B cell (primary cell): Measurements from ENCODE around the gene ADAMTS2. TPM values are rescaled to one million over a fixed set of nuclear protein-coding genes. Genes with fewer than 3 reads are reported as not detected.

Source experiments
- ATAC-seq: fragments of 200-7000 bp; cut with Tn5 transposase; one replicate; pipeline ENCODE4 v1.10.0; 2021; ENCODE audit warnings: low read depth, mild to moderate bottlenecking, moderate number of reproducible peaks, moderate library complexity
- CTCF ChIA-PET: fragments of 350-600 bp; sonication (Branson Sonifier 250); formaldehyde crosslinking; loops from one replicate; lab custom pipeline; 2021; ENCODE audit warnings: antibody characterized with exemption, inconsistent platforms; lab: Charles Lee
- POLR2A ChIA-PET: fragments of 350-600 bp; sonication (Branson Sonifier 250); formaldehyde crosslinking; loops from one replicate; lab custom pipeline; 2021; ENCODE audit warnings: antibody characterized with exemption; lab: Charles Lee
- DNase-seq: peaks from one replicate; pipeline ENCODE4 v3.0.0; 2013
- H2AFZ ChIP-seq: 2 replicates; pipeline ENCODE4 v1.6.1; 2012; ENCODE audit warnings: mild to moderate bottlenecking, low read depth, low read length; ENCODE audit not compliant: insufficient read depth, poor library complexity, severe bottlenecking
- H3K27ac ChIP-seq, 2 donors: 1 replicate in 1 of 2; 2 replicates in 1 of 2; pipeline ENCODE4 v1.5.1; 2012 to 2013; ENCODE audit warnings: low read length in 2 of 2, mild to moderate bottlenecking in 2 of 2, moderate library complexity in 1 of 2
- H3K27me3 ChIP-seq, 4 experiments: fragments of 200-600 bp in 1 of 4; sonication (generic) in 1 of 4; replicated peaks in 1 of 4; 1 replicate in 2 of 4; 2 replicates in 2 of 4; pipeline versions ENCODE4 v1.6.1 to v1.7.0; 2013 to 2016; ENCODE audit warnings: low read length in 3 of 4, mild to moderate bottlenecking in 2 of 4, mixed read lengths in 1 of 4, moderate library complexity in 1 of 4; ENCODE audit not compliant: insufficient read depth in 4 of 4, control insufficient read depth in 3 of 4; ENCODE audit errors: control extremely low read depth in 1 of 4
- H3K36me3 ChIP-seq, 2 experiments: replicated peaks in 1 of 2; 1 replicate in 1 of 2; 2 replicates in 1 of 2; pipeline versions ENCODE4 v1.6.1 to v1.7.1; 2013; ENCODE audit warnings: low read length in 1 of 2; ENCODE audit not compliant: insufficient read depth in 2 of 2, control insufficient read depth in 1 of 2; ENCODE audit errors: control extremely low read depth in 1 of 2, extremely low read depth in 1 of 2
- H3K4me1 ChIP-seq, 2 donors: fragments of 200-600 bp in 1 of 2; sonication (generic) in 1 of 2; 1 replicate in 1 of 2; 2 replicates in 1 of 2; pipeline versions ENCODE4 v1.5.1 to v1.6.1; 2013 to 2017; ENCODE audit warnings: low read length in 2 of 2; ENCODE audit not compliant: control insufficient read depth in 2 of 2, insufficient read depth in 2 of 2
- H3K4me2 ChIP-seq: replicated peaks from 2 replicates; pipeline ENCODE3; 2012; ENCODE audit warnings: mild to moderate bottlenecking, low read depth, low read length; ENCODE audit not compliant: poor library complexity, severe bottlenecking
- H3K4me3 ChIP-seq, 5 experiments: fragments of 200-600 bp in 1 of 5; sonication (generic) in 1 of 5; 1 replicate in 3 of 5; 2 replicates in 2 of 5; pipeline versions ENCODE4 v1.5.1 to v1.7.0; 2011 to 2016; ENCODE audit warnings: low read length in 4 of 5, mild to moderate bottlenecking in 4 of 5, low read depth in 2 of 5, control low read depth in 1 of 5, moderate library complexity in 1 of 5; ENCODE audit not compliant: insufficient read depth in 1 of 5; ENCODE audit errors: control extremely low read depth in 1 of 5, extremely low read depth in 1 of 5
- H3K79me2 ChIP-seq: fragments of 200-600 bp; sonication (generic); one replicate; pipeline ENCODE4 v1.6.0; 2016; ENCODE audit warnings: low read length; ENCODE audit not compliant: control insufficient read depth, insufficient read depth
- H3K9ac ChIP-seq: fragments of 200-600 bp; sonication (generic); 2 replicates; pipeline ENCODE4 v1.6.1; 2017; ENCODE audit warnings: mild to moderate bottlenecking, low read length, moderate library complexity
- H3K9me3 ChIP-seq, 3 donors: one replicate each; pipeline versions ENCODE4 v1.6.1 to v1.7.1; 2013; ENCODE audit warnings: low read length in 2 of 3; ENCODE audit not compliant: control insufficient read depth in 2 of 3, insufficient read depth in 1 of 3; ENCODE audit errors: control extremely low read depth in 1 of 3
- H4K20me1 ChIP-seq: 2 replicates; pipeline ENCODE4 v1.6.0; 2012; ENCODE audit warnings: mild to moderate bottlenecking, low read length; ENCODE audit not compliant: insufficient read depth, control insufficient read depth, poor library complexity, severe bottlenecking
- H3K27ac Mint-ChIP-seq: one replicate; pipeline ENCODE4 v1.8.0; 2021; ENCODE audit warnings: mixed read lengths
- H3K27me3 Mint-ChIP-seq: one replicate; pipeline ENCODE4 v1.8.0; 2021; ENCODE audit warnings: mixed read lengths
- H3K4me1 Mint-ChIP-seq: one replicate; pipeline ENCODE4 v1.8.0; 2021; ENCODE audit warnings: mixed read lengths
- H3K4me3 Mint-ChIP-seq: one replicate; pipeline ENCODE4 v1.8.0; 2021; ENCODE audit warnings: mixed read lengths
- H3K9me3 Mint-ChIP-seq: one replicate; pipeline ENCODE4 v1.8.0; 2022; ENCODE audit warnings: mixed read lengths; ENCODE audit not compliant: insufficient read depth
- EZH2 ChIP-seq: IDR thresholded peaks from 2 replicates; pipeline ENCODE4 v1.6.1; 2012; ENCODE audit warnings: borderline replicate concordance, low read depth, mild to moderate bottlenecking, moderate library complexity, low read length; ENCODE audit not compliant: insufficient read depth, poor library complexity, severe bottlenecking
- WGBS: methylation state at CpG from one replicate; pipeline ENCODE4 v1.1.5; 2013; ENCODE audit warnings: missing lambda C conversion rate; ENCODE audit not compliant: insufficient coverage; 5-methylcytosine and 5-hydroxymethylcytosine counted together
- intact Hi-C: fragments of 100-400 bp; cut with micrococcal nuclease; formaldehyde crosslinking; loops from one replicate; pipeline ENCODE4 v1.10.0; 2022
- polyA plus RNA-seq: library from polyadenylated mRNA; depleted of rRNA; stranded (reverse); fragments of >200 nt; gene quantifications from 2 replicates; pipeline ENCODE4 v1.2.3, GENCODE V29; 2012
- total RNA-seq, 2 donors: library from RNA; stranded (reverse); fragments of 120-200 nt in 1 of 2; gene quantifications; 1 replicate in 1 of 2; 2 replicates in 1 of 2; pipeline versions ENCODE4 v1.2.3 to v1.2.4, GENCODE V29; 2013 to 2022
- TF ChIP-seq, protein P1 (sequence below): fragments of 200-600 bp; IDR thresholded peaks from one replicate; pipeline ENCODE4 v1.8.0; 2022; ENCODE audit warnings: antibody characterized with exemption, mild to moderate bottlenecking

Gene ADAMTS2
- total and polyA plus RNA-seq, 2 donors (not counting 1 experiment from before 2014, with no cell fraction given), result not detected

DNA sequence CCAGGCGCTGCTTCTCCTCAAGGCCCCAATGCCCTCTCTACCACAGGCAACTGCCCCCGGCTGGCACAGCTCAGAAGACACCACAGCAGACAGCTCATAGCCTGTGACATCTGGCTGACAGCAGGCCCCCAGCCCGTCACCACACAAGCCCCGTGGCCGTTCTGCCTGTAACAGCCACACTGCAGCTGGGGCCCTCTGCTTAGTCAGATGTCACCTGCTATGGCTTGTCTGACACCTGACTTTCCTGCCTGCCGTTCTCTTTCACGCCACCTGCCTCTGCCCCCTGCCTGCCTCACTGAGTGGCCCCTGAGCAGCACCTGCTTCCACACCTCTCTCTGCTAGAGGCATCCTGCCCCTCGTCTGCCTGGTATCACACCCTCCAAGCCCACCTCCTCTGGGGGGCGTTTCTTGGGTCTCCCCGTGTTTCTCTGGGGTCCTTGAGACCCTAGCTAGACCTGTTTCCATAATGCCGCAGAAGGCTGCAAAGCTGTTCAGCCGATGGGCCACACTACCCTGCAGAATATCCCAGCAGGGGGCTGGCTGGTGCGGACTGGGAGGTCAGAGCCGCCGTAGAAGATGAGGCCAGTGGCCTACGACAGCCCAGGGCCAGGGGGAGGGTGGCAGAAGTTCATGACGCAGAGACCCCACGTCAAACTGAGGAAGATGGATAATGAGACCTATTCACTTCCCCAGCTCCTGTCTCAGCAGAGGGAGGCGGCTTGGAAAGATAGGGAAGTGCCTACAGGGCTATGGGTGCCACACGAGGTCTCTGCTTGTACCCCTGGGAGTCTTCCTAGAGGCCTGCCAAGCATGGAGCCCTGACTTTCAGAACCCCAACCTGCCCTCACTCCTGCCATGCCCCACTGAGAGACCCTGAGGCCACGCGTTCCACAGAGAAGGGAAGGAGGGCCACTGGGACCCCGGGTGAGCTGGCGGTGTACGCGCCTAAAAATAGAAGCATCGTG, 190.0 kb downstream of the ADAMTS2 start:
- peaks cover 5% of the 10 kb centered on the region for H3K27me3 Mint-ChIP-seq
- no peak for DNase-seq
- no peak for TF ChIP-seq EZH2
- Histone ChIP-seq H3K4me3 (no peak overlapping the region), H3K27me3 (no peaks in the 10 kb centered on the region), H3K79me2 (no peaks in the 10 kb centered on the region), H3K4me1 (no peaks in the 10 kb centered on the region), H3K27ac (no peak overlapping the region), H3K4me2 (no peak overlapping the region), H2AFZ (no peak overlapping the region), H3K9me3 (peaks cover 0 to 4% (median 0%) of the 10 kb centered on the region in 3 donors), H3K36me3 (no peaks in the 10 kb centered on the region), H4K20me1 (no peaks in the 10 kb centered on the region), H3K9ac (no peak overlapping the region)
- intact Hi-C loops, result no loop called here
- ChIA-PET CTCF (no interaction called here), POLR2A (no interaction called here)
- ATAC-seq, result no peak
- peak overlapping the region; percentile 20 for H3K27ac Mint-ChIP-seq
- WGBS, result 72% methylated on average over 23 of the region's 27 CpGs
- no peak overlapping the region for H3K4me3 Mint-ChIP-seq
- H3K4me1 Mint-ChIP-seq, result no peaks in the 10 kb centered on the region
- H3K9me3 Mint-ChIP-seq, result no peaks in the 10 kb centered on the region

DNA sequence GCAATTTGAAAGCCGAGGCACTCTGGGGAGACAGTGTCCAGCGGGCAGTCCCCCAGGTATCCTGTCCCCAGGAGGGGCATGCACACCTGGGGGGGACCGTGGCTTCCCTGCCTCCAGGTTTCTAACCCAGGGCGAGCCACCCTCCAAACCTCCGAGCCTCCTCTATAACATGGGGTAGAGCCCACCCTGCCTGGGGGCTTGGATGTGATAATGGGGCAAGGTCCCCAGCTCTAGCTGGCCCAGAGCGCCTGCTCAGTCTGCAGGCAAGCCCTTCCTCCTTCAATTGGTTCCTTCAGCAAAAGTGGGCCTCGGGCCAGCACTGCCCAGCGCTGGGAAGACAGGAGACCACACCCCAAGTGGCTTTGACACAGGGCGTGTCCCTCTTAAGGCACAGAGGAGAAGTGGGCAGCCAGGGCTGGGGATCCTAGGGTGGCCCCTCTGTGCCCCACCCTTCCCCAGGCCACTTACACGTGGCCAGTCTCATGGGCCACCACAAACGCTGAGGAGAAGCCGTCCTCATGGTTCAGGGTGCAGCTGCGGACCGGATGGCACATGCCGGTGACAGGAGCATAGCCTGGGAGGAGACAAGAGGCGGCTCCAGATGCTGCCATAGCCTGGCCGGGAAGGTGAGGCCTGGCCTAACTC, 190.8 kb downstream of the ADAMTS2 start:
- no peak for ATAC-seq

More for the DNA sequence above, 190.8 kb downstream of the ADAMTS2 start:
- 90% methylated on average over 14 of the region's 17 CpGs for WGBS
- Histone ChIP-seq H4K20me1 (no peaks in the 10 kb centered on the region), H3K36me3 (no peaks in the 10 kb centered on the region), H3K4me3 (no peak overlapping the region), H3K9me3 (peaks cover 0 to 4% (median 0%) of the 10 kb centered on the region in 3 donors), H2AFZ (no peak overlapping the region), H3K9ac (no peak overlapping the region), H3K27me3 (no peaks in the 10 kb centered on the region), H3K79me2 (no peaks in the 10 kb centered on the region), H3K27ac (no peak overlapping the region), H3K4me2 (no peak overlapping the region), H3K4me1 (no peaks in the 10 kb centered on the region)
- intact Hi-C loops, result no loop called here
- no peak for DNase-seq
- Mint-ChIP-seq H3K9me3 (no peaks in the 10 kb centered on the region), H3K4me1 (no peaks in the 10 kb centered on the region), H3K27me3 (peaks cover 5% of the 10 kb centered on the region), H3K27ac (no peak overlapping the region), H3K4me3 (no peak overlapping the region)
- ChIA-PET CTCF (no interaction called here), POLR2A (no interaction called here)
- TF ChIP-seq, protein P1, sequence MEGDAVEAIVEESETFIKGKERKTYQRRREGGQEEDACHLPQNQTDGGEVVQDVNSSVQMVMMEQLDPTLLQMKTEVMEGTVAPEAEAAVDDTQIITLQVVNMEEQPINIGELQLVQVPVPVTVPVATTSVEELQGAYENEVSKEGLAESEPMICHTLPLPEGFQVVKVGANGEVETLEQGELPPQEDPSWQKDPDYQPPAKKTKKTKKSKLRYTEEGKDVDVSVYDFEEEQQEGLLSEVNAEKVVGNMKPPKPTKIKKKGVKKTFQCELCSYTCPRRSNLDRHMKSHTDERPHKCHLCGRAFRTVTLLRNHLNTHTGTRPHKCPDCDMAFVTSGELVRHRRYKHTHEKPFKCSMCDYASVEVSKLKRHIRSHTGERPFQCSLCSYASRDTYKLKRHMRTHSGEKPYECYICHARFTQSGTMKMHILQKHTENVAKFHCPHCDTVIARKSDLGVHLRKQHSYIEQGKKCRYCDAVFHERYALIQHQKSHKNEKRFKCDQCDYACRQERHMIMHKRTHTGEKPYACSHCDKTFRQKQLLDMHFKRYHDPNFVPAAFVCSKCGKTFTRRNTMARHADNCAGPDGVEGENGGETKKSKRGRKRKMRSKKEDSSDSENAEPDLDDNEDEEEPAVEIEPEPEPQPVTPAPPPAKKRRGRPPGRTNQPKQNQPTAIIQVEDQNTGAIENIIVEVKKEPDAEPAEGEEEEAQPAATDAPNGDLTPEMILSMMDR, result no peak
- no peak for TF ChIP-seq EZH2
